GM23338 (cell line): ENCODE results near the gene DYNLT2B.

Experiments used
- CREB1 ChIP-seq: fragments of 250-450 bp; sonication (Bioruptor Pico); IDR thresholded peaks from 2 replicates; pipeline ENCODE4 v1.5.0; 2020; ENCODE audit warnings: low read depth, mild to moderate bottlenecking, moderate library complexity
- EZH2 ChIP-seq: fragments of 200-600 bp; sonication (generic); IDR thresholded peaks from one replicate; pipeline ENCODE4 v1.8.0; 2017; ENCODE audit warnings: antibody characterized with exemption, mild to moderate bottlenecking, low read depth; ENCODE audit not compliant: unreplicated experiment
- POLR2AphosphoS5 ChIP-seq: IDR thresholded peaks from 2 replicates; pipeline ENCODE4 v1.6.1; 2016; ENCODE audit warnings: antibody characterized with exemption, low read depth
- TF ChIP-seq, protein P1 (sequence below), 2 experiments: fragments of 200-600 bp in 1 of 2; sonication (generic) in 1 of 2; conservative IDR thresholded peaks; 2 replicates each; pipeline versions ENCODE4 v1.5.1 to v1.6.1; 2016 to 2017; ENCODE audit warnings: antibody characterized with exemption in 2 of 2, low read depth in 2 of 2, mild to moderate bottlenecking in 2 of 2, moderate library complexity in 1 of 2
- TF ChIP-seq, protein P2 (sequence below): IDR thresholded peaks from one replicate; pipeline ENCODE4 v1.6.1; 2018; ENCODE audit warnings: antibody characterized with exemption; ENCODE audit not compliant: unreplicated experiment

DNA sequence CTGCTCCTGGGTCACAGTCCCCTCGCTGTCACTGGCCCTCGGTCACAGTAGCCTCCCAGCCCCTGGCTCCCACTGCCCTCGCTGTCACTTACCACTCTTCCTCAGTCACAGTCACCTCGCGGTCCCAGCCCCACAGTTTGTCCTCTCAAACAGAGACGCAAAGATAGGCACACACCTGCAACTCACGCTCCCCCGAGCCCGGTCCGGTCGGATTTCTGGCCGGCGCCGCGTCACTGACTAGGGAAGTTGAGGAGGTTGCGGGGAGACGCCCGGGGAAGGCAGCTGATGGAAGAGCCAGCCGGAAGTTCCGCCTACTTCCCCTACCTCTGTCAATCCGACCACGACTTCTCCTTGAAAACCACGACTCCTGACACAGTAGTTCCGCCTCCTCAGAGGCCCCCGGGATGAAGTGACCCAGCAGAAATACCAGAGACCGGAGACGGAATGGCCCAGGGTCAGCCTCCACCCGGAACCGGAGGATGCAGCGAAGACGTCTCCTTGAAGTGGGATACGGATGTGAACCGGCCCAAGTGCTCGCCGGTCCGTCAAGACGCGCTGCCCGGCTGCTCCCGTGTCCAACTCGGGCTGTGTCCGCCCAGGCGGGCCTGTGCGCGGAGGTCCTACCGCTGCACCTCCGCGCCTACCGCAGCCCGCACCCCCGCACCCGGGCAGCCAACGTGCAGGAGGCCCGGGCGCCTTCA, 30.4 kb downstream of the DYNLT2B start, which contains the start of gene PCYT1A:
- TF ChIP-seq, protein P1, sequence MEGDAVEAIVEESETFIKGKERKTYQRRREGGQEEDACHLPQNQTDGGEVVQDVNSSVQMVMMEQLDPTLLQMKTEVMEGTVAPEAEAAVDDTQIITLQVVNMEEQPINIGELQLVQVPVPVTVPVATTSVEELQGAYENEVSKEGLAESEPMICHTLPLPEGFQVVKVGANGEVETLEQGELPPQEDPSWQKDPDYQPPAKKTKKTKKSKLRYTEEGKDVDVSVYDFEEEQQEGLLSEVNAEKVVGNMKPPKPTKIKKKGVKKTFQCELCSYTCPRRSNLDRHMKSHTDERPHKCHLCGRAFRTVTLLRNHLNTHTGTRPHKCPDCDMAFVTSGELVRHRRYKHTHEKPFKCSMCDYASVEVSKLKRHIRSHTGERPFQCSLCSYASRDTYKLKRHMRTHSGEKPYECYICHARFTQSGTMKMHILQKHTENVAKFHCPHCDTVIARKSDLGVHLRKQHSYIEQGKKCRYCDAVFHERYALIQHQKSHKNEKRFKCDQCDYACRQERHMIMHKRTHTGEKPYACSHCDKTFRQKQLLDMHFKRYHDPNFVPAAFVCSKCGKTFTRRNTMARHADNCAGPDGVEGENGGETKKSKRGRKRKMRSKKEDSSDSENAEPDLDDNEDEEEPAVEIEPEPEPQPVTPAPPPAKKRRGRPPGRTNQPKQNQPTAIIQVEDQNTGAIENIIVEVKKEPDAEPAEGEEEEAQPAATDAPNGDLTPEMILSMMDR (conservative IDR thresholded peaks at IDR 0.05; ENCODE audit: low read depth in 2 of 2): no peak
- TF ChIP-seq EZH2: no peak
- TF ChIP-seq CREB1 (CRISPR knock-in tag): peak; percentile 82
- TF ChIP-seq, protein P2, sequence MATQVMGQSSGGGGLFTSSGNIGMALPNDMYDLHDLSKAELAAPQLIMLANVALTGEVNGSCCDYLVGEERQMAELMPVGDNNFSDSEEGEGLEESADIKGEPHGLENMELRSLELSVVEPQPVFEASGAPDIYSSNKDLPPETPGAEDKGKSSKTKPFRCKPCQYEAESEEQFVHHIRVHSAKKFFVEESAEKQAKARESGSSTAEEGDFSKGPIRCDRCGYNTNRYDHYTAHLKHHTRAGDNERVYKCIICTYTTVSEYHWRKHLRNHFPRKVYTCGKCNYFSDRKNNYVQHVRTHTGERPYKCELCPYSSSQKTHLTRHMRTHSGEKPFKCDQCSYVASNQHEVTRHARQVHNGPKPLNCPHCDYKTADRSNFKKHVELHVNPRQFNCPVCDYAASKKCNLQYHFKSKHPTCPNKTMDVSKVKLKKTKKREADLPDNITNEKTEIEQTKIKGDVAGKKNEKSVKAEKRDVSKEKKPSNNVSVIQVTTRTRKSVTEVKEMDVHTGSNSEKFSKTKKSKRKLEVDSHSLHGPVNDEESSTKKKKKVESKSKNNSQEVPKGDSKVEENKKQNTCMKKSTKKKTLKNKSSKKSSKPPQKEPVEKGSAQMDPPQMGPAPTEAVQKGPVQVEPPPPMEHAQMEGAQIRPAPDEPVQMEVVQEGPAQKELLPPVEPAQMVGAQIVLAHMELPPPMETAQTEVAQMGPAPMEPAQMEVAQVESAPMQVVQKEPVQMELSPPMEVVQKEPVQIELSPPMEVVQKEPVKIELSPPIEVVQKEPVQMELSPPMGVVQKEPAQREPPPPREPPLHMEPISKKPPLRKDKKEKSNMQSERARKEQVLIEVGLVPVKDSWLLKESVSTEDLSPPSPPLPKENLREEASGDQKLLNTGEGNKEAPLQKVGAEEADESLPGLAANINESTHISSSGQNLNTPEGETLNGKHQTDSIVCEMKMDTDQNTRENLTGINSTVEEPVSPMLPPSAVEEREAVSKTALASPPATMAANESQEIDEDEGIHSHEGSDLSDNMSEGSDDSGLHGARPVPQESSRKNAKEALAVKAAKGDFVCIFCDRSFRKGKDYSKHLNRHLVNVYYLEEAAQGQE: no peak
- peak; percentile 84 for TF ChIP-seq POLR2AphosphoS5
